ENCODE measurements around the gene CNNM1. TPM values are rescaled to one million over a fixed set of nuclear protein-coding genes. Genes with fewer than 3 reads are reported as not detected.

The CNNM1 gene
- total RNA-seq, 1 experiment from 2014 or later, result not detected

DNA sequence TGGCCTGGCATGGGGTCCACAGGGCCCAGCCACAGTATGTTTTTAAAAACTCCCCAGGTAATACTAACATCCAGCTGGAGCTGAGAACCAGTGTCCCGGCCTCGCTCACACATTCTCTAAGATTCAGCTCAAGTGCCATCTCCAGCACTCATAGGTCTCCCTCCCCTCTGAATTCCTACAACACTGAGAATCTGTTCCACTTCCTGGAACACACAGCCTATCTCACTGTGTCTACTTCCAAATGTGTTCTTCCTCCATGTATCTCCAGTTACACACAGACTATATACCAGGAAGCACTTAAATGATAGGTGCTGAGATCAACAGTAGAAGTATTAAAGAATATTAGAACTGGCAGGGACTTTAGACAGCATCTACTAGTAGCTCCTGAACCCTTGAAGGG lies 90.5 kb downstream of the CNNM1 start:
- Histone ChIP-seq H3K9me2 (ENCODE audit: insufficient read depth) (no peaks in the 10 kb centered on the region), H3K4me1 (ENCODE audit: control insufficient read depth in 1 of 2, insufficient read depth in 2 of 2, low read length in 2 of 2) (no peaks in the 10 kb centered on the region), H3K4me2 (ENCODE audit: low read length) (no peak overlapping the region), H3K27ac (ENCODE audit: low read depth, low read length) (no peak overlapping the region), H3K27me3 (ENCODE audit: insufficient read depth, low read length) (no peaks in the 10 kb centered on the region), H3K36me3 (ENCODE audit: control insufficient read depth in 1 of 2, insufficient read depth in 2 of 2, low read length in 2 of 2) (peaks cover 20 to 34% of the 10 kb centered on the region in 2 experiments), H3K9me3 (ENCODE audit: control insufficient read depth in 1 of 2, insufficient read depth in 1 of 2, low read depth in 1 of 2, low read length in 2 of 2) (no peaks in the 10 kb centered on the region), H2AFZ (ENCODE audit: low read depth, low read length, poor library complexity, severe bottlenecking) (no peak overlapping the region), H4K20me1 (ENCODE audit: insufficient read depth) (no peaks in the 10 kb centered on the region), H3K79me2 (ENCODE audit: insufficient read depth, low read length) (peaks cover 35% of the 10 kb centered on the region), H3K4me3 (replicated peaks in 1 of 2; ENCODE audit: low read depth in 1 of 2, low read length in 2 of 2) (no peak overlapping the region), H3K9ac (ENCODE audit: low read length) (no peak overlapping the region)
- ATAC-seq (no peak), DNase-seq (ENCODE audit: low read depth, low spot score) (no peak)
- intact Hi-C loops (cut with micrococcal nuclease), result no loop called here
- CTCF ChIA-PET, result interaction anchor here (0.9 kb wide), 1 partner anchor 27 kb away, joined by 4 read pairs; no protein-coding TSS in a partner anchor
- TF ChIP-seq FOSL1 (IDR thresholded peaks at IDR 0.05; ENCODE audit: low read depth) (no peak), JUND (IDR thresholded peaks at IDR 0.05) (no peak)
- TF ChIP-seq, protein P1, sequence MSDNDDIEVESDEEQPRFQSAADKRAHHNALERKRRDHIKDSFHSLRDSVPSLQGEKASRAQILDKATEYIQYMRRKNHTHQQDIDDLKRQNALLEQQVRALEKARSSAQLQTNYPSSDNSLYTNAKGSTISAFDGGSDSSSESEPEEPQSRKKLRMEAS (IDR thresholded peaks at IDR 0.05), result no peak
- TF ChIP-seq, protein P2, sequence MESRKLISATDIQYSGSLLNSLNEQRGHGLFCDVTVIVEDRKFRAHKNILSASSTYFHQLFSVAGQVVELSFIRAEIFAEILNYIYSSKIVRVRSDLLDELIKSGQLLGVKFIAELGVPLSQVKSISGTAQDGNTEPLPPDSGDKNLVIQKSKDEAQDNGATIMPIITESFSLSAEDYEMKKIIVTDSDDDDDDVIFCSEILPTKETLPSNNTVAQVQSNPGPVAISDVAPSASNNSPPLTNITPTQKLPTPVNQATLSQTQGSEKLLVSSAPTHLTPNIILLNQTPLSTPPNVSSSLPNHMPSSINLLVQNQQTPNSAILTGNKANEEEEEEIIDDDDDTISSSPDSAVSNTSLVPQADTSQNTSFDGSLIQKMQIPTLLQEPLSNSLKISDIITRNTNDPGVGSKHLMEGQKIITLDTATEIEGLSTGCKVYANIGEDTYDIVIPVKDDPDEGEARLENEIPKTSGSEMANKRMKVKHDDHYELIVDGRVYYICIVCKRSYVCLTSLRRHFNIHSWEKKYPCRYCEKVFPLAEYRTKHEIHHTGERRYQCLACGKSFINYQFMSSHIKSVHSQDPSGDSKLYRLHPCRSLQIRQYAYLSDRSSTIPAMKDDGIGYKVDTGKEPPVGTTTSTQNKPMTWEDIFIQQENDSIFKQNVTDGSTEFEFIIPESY (IDR thresholded peaks at IDR 0.05; ENCODE audit: extremely low read depth, insufficient replicate concordance, low read length), result no peak
- no TSS peak for BruUV-seq (replicated peaks)
- POLR2A ChIA-PET, result interaction anchor here (2.3 kb wide), 1 partner anchor 11 kb away, joined by 10 read pairs; the partner anchor contains the start of gene GOT1
- RAD21 ChIA-PET (ENCODE audit: low non-redundant PET in 1 of 2, low total read pairs in 2 of 2, uncharacterized antibody in 2 of 2, unreplicated experiment in 2 of 2), result no interaction called here

DNA sequence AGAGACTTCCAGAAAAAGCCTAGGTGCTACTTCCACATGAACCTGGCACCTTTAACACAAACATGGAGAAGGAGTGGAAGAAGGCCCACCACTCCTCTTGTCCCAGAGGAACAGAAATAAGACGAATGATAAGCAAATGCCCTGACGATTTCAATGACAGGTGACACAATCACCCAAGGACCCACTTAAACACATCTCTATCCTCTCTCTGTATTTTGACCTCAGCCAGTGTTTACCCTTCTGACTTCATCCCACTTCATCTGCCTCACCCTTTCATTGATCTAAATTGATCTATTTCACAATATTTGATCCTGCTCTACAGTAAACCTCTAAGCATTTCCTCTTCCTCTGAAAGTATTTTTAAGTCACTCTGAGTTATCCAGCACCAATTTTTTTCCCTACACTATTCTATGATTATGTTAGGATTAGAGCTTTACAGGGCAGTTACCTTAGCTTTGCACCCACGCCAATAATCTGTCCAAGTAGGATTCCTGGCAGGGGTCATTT lies 92.1 kb downstream of the CNNM1 start:
- ATAC-seq, result no peak
- H3K36me3 ChIP-seq (ENCODE audit: control insufficient read depth in 1 of 2, insufficient read depth in 2 of 2, low read length in 2 of 2), result peaks cover 24 to 40% of the 10 kb centered on the region in 2 experiments
- H3K4me3 ChIP-seq (replicated peaks in 1 of 2; ENCODE audit: low read depth in 1 of 2, low read length in 2 of 2), result no peak overlapping the region
- ChIA-PET RAD21 (ENCODE audit: low non-redundant PET in 1 of 2, low total read pairs in 2 of 2, uncharacterized antibody in 2 of 2, unreplicated experiment in 2 of 2) (no interaction called here), CTCF (no interaction called here), POLR2A (interaction anchor here (1.0 kb wide), 1 partner anchor 9 kb away, joined by 4 read pairs; the partner anchor contains the start of gene GOT1)
- peaks cover 51% of the 10 kb centered on the region for H3K79me2 ChIP-seq (ENCODE audit: insufficient read depth, low read length)
- H3K9me2 ChIP-seq (ENCODE audit: insufficient read depth), result no peaks in the 10 kb centered on the region
- no peak overlapping the region for H3K9ac ChIP-seq (ENCODE audit: low read length)
- intact Hi-C loops (cut with micrococcal nuclease), result no loop called here
- H3K4me1 ChIP-seq (ENCODE audit: control insufficient read depth in 1 of 2, insufficient read depth in 2 of 2, low read length in 2 of 2), result no peaks in the 10 kb centered on the region
- H3K27ac ChIP-seq (ENCODE audit: low read depth, low read length), result no peak overlapping the region
- no TSS peak for BruUV-seq (replicated peaks)
- no peaks in the 10 kb centered on the region for H3K9me3 ChIP-seq (ENCODE audit: control insufficient read depth in 1 of 2, insufficient read depth in 1 of 2, low read depth in 1 of 2, low read length in 2 of 2)
- H4K20me1 ChIP-seq (ENCODE audit: insufficient read depth), result no peaks in the 10 kb centered on the region
- H2AFZ ChIP-seq (ENCODE audit: low read depth, low read length, poor library complexity, severe bottlenecking), result no peak overlapping the region
- no peak for DNase-seq (ENCODE audit: low read depth, low spot score)
- no peak overlapping the region for H3K4me2 ChIP-seq (ENCODE audit: low read length)
- H3K27me3 ChIP-seq (ENCODE audit: insufficient read depth, low read length), result no peaks in the 10 kb centered on the region
- TF ChIP-seq TCF7L2 (IDR thresholded peaks at IDR 0.05; ENCODE audit: borderline replicate concordance, extremely low read depth, insufficient read depth, insufficient read length) (no peak), JUND (IDR thresholded peaks at IDR 0.05) (no peak), CEBPB (IDR thresholded peaks at IDR 0.05; ENCODE audit: low read depth) (0 out of 2 replicates have a peak, but pooled peaks have one; percentile 14), SP1 (IDR thresholded peaks at IDR 0.05; ENCODE audit: low read depth) (no peak), EZH2phosphoT487 (IDR thresholded peaks at IDR 0.05; ENCODE audit: borderline replicate concordance) (no peak), POLR2AphosphoS5 (IDR thresholded peaks at IDR 0.05; ENCODE audit: low read depth, low read length) (peak; percentile 43; the same call in 1 of the 2 replicates)
- TF ChIP-seq, protein P1 (IDR thresholded peaks at IDR 0.05), result no peak
- TF ChIP-seq, protein P3, sequence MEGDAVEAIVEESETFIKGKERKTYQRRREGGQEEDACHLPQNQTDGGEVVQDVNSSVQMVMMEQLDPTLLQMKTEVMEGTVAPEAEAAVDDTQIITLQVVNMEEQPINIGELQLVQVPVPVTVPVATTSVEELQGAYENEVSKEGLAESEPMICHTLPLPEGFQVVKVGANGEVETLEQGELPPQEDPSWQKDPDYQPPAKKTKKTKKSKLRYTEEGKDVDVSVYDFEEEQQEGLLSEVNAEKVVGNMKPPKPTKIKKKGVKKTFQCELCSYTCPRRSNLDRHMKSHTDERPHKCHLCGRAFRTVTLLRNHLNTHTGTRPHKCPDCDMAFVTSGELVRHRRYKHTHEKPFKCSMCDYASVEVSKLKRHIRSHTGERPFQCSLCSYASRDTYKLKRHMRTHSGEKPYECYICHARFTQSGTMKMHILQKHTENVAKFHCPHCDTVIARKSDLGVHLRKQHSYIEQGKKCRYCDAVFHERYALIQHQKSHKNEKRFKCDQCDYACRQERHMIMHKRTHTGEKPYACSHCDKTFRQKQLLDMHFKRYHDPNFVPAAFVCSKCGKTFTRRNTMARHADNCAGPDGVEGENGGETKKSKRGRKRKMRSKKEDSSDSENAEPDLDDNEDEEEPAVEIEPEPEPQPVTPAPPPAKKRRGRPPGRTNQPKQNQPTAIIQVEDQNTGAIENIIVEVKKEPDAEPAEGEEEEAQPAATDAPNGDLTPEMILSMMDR (IDR thresholded peaks at IDR 0.05 in 2 of 3, conservative IDR thresholded peaks at IDR 0.05 in 1 of 3; ENCODE audit: borderline replicate concordance in 1 of 3, insufficient read depth in 1 of 3, low read depth in 2 of 3, low read length in 2 of 3), result no peak
- TF ChIP-seq, protein P2 (IDR thresholded peaks at IDR 0.05; ENCODE audit: extremely low read depth, insufficient replicate concordance, low read length), result no peak
